GM21526 (cell line): ENCODE results near the gene PHYHD1.
A peak's percentile ranks its signal among the peaks of the same experiment; 100 is the strongest.

Experiments
- ATAC-seq: cut with Tn5 transposase; IDR thresholded peaks from one replicate; pipeline ENCODE4 v1.9.1; 2021; ENCODE audit warnings: moderate library complexity; ENCODE audit not compliant: unreplicated experiment, low FRiP score

The PHYHD1 gene

DNA sequence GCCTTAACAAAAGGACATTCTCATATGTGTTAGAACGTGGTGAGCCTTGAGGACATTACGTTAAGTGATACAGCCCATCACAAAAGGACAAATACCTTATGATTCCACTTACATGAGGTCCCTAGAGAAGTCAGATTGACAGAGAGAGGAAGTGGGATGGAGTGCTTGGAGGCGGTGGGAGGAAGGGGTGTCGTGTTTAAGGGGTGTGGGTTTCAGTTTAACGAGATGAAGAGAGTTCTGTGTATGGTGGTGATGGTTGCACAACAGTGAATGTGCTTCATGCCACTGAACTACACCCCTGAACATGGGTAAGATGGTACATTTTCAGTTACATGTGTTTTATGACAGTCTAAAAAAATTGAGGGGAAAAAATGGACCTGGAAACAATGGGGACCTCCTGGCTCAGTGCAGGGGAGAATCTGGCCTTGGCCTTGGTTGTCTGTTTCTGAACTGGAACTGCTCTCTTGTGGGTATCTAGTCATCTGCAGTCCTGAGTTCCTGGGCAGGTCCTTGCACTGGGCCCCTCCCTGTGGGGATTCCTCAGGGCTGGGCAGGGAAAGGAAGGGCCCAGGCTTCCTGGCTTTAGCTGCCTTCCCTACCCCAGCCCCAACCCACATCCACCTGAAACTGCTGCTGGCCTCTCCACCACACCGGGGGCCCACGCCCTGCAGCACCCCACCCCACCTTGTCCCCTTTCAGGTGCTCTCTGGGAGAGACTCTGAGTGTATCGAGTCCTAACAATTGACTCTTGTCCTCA is 21.0 kb upstream of the PHYHD1 start:
- no peak for ATAC-seq

DNA sequence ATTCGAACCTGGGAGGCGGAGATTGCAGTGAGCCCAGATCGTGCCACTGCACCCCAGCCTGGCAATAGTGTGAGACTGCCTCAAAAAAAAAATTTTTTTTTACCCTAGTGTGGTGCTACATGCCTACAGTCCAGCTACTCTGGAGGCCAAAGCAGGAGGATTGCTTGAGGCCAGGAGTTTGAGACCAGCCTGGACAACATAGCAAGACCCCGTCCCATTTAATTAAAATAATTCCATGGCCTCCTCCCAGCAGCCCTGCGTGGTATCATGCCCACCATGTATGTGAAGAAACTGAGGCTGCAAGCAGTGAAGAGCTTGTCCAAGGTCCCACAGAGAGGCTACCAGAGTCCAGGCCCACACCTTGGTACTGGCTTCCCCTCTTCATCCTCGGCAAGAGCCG is 19.4 kb upstream of the PHYHD1 start:
- no peak for ATAC-seq

GRCh38 chr9:128901822-128902221 is 19.0 kb upstream of the PHYHD1 start:
- ATAC-seq = peak; percentile 21

- peak; percentile 66 for ATAC-seq
Observed at GRCh38 chr9:128902351-128903078, 18.3 kb upstream of the PHYHD1 start.

- ATAC-seq = no peak
Observed at GRCh38 chr9:128903079-128903461, 17.7 kb upstream of the PHYHD1 start.

- no peak for ATAC-seq
Observed at GRCh38 chr9:128903871-128904620, 16.7 kb upstream of the PHYHD1 start.

DNA sequence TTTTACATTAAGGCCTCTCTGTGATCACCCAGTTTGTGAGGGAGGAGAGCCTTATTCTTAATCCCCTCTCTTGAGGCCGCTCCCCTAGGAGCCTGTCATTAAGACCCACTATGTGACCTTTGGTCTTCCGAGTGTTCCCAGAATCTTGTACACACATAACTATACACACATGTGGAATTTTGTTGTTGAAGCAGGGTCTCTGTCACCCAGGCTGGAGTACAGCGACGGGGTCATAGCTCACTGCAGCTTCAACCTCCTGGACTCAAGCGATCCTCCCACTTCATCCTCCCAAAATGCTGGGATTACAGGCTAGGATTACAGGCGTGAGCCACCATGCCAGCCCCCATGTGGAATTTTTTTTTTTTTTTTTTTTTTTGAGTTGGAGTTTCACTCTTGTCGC is 14.8 kb upstream of the PHYHD1 start:
- ATAC-seq = no peak

DNA sequence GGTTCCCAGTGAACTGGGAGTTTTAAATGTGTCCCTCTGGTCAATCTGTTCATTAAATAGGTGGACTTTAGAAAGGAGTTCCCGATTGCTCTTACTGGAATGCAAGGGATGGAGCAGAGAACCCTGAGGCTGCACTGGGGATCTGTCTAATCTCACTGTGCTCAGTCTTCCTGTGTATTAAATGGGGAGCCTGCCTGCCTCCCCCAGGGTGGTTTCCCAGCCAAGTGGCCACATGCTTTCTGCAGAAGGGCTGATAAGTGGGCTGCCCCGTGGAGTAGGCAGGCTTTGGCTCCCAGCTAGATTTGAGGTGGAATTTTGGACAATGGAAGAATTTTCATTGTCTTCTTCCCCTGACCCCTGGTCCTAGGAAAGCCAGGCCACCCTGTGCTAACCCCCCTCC is 14.0 kb upstream of the PHYHD1 start:
- no peak for ATAC-seq

- ATAC-seq = no peak
Observed at GRCh38 chr9:128908372-128908771, 12.4 kb upstream of the PHYHD1 start.

- no peak for ATAC-seq
Observed at GRCh38 chr9:128909859-128910258, 10.9 kb upstream of the PHYHD1 start.

GRCh38 chr9:128910906-128911305 is 9.9 kb upstream of the PHYHD1 start:
- no peak for ATAC-seq

DNA sequence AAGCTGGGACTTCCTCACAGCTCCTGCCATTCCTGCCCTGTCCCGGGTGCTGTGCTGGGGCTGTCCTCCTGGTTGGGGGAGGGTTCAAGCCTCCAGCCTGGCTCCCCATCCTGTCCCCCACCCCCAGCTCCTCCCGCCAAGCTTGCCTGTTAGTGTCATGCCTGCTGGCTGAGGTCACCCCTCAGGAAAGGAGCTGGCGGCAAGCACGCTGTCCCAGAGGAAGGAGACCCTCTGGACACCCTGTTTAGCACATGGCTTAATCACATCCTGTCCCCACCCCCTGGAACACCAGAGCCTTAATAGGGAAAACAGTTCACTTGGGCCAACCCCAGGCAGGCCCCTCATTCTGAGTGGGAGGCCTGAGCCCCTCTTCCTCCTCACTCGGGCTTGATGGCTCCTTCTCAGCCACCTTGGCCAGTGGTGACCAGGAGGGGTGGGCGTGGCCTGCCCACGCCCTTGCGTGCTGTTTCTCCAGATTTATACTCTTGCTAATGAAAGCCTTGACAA is 9.2 kb upstream of the PHYHD1 start:
- no peak for ATAC-seq

DNA sequence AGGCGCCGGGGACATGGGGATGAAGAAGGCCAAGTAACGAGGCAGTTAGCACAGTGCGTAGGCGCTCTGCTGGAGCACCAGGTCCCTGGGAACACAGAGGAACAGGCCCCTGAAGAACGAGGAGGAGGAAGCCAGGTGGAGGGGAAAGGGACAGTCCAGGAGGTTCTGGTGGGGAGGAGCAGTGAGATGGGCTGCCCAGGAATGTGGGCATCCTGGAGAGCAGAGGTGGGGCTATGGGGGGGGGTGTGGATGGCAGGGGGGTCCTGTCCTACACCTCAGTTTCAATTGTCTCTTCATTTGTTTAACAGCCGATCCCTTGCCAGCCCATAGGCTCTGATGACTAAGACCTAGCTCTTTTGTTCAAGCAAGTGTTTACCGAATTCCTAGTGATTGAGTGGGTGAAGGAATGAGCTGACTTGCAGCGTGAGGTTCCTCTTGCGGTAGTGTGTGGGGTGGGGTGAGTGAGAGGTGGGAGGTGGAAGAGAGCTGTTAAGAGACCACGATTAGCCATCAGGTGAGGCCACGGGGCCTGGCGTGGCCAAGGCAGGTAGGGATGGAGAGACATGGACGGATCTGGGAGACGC is 8.4 kb upstream of the PHYHD1 start:
- ATAC-seq = no peak

- no peak for ATAC-seq
Observed at GRCh38 chr9:128913048-128913900, 7.5 kb upstream of the PHYHD1 start.

- ATAC-seq = no peak
Observed at GRCh38 chr9:128913995-128914772, 6.6 kb upstream of the PHYHD1 start.

- no peak for ATAC-seq
Observed at GRCh38 chr9:128916204-128916603, 4.6 kb upstream of the PHYHD1 start.

GRCh38 chr9:128916745-128917144 is 4.0 kb upstream of the PHYHD1 start:
- no peak for ATAC-seq

DNA sequence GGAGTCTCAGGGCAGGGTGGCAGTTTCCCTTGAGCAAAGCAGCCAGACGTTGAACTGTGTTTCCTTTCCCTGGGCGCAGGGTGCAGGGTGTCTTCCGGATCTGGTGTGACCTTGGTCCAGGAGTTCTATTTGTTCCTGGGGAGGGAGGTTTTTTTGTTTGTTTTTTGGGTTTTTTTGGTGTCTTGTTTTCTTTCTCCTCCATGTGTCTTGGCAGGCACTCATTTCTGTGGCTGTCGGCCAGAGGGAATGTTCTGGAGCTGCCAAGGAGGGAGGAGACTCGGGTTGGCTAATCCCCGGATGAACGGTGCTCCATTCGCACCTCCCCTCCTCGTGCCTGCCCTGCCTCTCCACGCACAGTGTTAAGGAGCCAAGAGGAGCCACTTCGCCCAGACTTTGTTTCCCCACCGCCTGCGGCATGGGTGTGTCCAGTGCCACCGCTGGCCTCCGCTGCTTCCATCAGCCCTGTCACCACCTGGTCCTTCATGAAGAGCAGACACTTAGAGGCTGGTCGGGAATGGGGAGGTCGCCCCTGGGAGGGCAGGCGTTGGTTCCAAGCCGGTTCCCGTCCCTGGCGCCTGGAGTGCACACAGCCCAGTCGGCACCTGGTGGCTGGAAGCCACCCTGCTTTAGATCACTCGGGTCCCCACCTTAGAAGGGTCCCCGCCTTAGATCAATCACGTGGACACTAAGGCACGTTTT is 3.5 kb upstream of the PHYHD1 start:
- no peak for ATAC-seq

DNA sequence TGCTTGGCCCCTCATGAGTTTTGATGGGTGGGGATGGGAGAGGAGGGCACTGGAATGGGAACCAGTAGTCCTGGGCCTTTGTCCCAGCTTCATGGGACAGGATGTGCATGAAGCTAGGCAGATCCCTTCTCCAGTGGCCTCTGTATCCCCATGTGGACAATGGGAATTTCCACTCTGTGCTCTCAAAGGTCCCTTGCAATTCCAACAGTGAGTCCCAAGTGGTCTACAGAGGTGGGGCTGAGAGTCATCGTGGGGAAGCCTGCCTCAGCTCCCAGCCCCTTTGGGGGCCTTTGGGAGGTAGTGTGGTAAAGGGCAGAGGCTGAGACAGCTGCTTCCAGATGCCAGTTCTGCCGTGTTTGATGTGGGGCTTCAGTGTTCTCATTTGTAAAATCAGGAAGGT is 1.9 kb upstream of the PHYHD1 start:
- no peak for ATAC-seq
